Spinal cord (tissue), 10 donors: Measurements from ENCODE around the gene NXT1. TPM values are rescaled to one million over a fixed set of nuclear protein-coding genes. Genes with fewer than 3 reads are reported as not detected.
"Not testable (repeated sequence)": the region's sequence is repeated elsewhere in the genome, so short reads cannot be mapped to it uniquely, and the experiment has no call there.

Experiments used
- DNase-seq, 6 donors: peaks; one replicate each; pipeline versions ENCODE4 v3.0.0 to v3.0.0-alpha.2; 2013 to 2015; ENCODE audit warnings: low spot score in 6 of 6, low read depth in 4 of 6
- H3K27ac ChIP-seq: one replicate; pipeline ENCODE4 v1.5.1; 2013; ENCODE audit warnings: low read depth, low read length, control low read depth
- H3K27me3 ChIP-seq: one replicate; pipeline ENCODE4 v1.6.1; 2013; ENCODE audit warnings: low read length; ENCODE audit not compliant: control insufficient read depth, insufficient read depth
- H3K36me3 ChIP-seq: one replicate; pipeline ENCODE4 v1.6.1; 2013; ENCODE audit warnings: low read length; ENCODE audit not compliant: control insufficient read depth, insufficient read depth
- H3K4me1 ChIP-seq: one replicate; pipeline ENCODE4 v1.6.1; 2013; ENCODE audit warnings: low read length; ENCODE audit not compliant: control insufficient read depth, insufficient read depth
- H3K4me3 ChIP-seq: one replicate; pipeline ENCODE4 v1.5.1; 2013; ENCODE audit warnings: low read depth, low read length, control low read depth
- H3K9me3 ChIP-seq: one replicate; pipeline ENCODE4 v1.6.1; 2013; ENCODE audit warnings: low read length; ENCODE audit not compliant: control insufficient read depth, insufficient read depth
- WGBS: methylation state at CpG from one replicate; pipeline ENCODE4 v1.1.5; 2013; ENCODE audit warnings: missing lambda C conversion rate; ENCODE audit not compliant: insufficient coverage; 5-methylcytosine and 5-hydroxymethylcytosine counted together
- long read RNA-seq, 4 donors: transcript quantifications; one replicate each; lab custom pipeline, GENCODE V29; 2026
- polyA plus RNA-seq, 2 donors: library from polyadenylated mRNA; unstranded; fragments of 120-200 nt; gene quantifications; one replicate each; pipeline ENCODE4 v1.2.1, GENCODE V29; 2013; ENCODE audit not compliant: insufficient read length in 2 of 2
- total RNA-seq, 2 donors: library from RNA; depleted of rRNA in 1 of 2; stranded (reverse); fragments of 120-200 nt in 1 of 2; fragments of >200 nt in 1 of 2; gene quantifications; one replicate each; pipeline versions ENCODE4 v1.2.3 to v1.2.4, GENCODE V29; 2013 to 2014
- donor health status: healthy.

NXT1 gene
- total RNA-seq (10 to 100 TPM; 16.0 to 24.1 TPM), polyA plus RNA-seq (10 to 100 TPM; 14.8 to 17.2 TPM)
- long read RNA-seq, donor 1, transcript NXT1-201 (2 exons, 1,123 nt), result major isoform, 20 of 20 reads
- long read RNA-seq, donor 1, partial matches to known transcripts, result 0 of 20 reads
- long read RNA-seq, donor 1, other reads (novel, unspliced or antisense), result 0 of 20 reads
- long read RNA-seq, donor 2, transcript NXT1-201 (2 exons, 1,123 nt), result major isoform, 8 of 8 reads
- long read RNA-seq, donor 2, partial matches to known transcripts, result 0 of 8 reads
- long read RNA-seq, donor 2, other reads (novel, unspliced or antisense), result 0 of 8 reads
- long read RNA-seq, donor 3, transcript NXT1-201 (2 exons, 1,123 nt), result major isoform, 9 of 9 reads
- long read RNA-seq, donor 3, partial matches to known transcripts, result 0 of 9 reads
- long read RNA-seq, donor 3, other reads (novel, unspliced or antisense), result 0 of 9 reads
- long read RNA-seq, donor 4, transcript NXT1-201 (2 exons, 1,123 nt), result major isoform, 19 of 35 reads
- long read RNA-seq, donor 4, partial matches to known transcripts, result 16 of 35 reads
- long read RNA-seq, donor 4, other reads (novel, unspliced or antisense), result 0 of 35 reads

DNA sequence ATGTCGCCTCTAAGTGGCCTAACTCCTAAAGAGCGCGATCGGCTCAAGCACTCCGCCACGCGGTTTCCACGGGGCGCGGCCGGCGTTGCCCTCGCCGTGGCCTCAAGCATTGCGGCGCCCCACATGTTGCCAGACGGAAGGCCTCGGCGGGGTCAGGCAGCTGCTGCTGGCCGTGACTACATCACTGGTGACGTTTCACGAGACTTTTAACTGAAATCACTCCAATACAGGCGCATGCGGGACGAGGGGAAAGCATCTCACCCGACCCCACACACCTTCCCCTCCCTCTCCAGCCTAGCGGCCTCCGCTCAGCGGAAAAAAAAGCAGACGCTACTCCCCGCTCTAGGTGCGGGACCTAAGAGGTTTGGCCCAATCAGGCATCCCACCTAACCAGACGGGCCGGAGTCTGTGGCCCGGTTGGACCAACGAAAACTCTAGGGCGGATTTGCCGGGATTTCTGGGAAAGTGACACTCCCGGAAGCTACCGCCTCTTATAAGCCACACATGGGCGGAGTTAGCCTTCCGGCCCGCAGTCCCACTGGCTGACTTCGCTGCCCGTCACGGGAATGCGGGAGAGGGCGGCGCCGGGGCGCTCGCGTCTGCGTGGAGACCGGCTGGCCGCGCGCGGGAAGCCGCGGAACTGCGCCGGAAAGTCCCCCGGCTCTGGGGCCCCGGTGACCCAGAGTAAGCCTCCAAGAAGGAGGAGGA lies at the start of gene NXT1:
TSS of gene NXT1 (plus strand) at position 596 of the 708 bp plus-strand sequence. CDS start 3,251 bp downstream, outside the sequence.
- Histone ChIP-seq H3K4me3 (peak within 1 kb of the TSS; percentile 86), H3K9me3 (no peaks in the 10 kb centered on the region), H3K27me3 (no peaks in the 10 kb centered on the region), H3K4me1 (peaks cover 20% of the 10 kb centered on the region), H3K27ac (peak within 1 kb of the TSS; percentile 100), H3K36me3 (peaks cover 13% of the 10 kb centered on the region)
- DNase-seq, result peak; percentile 96 to 99 (median 97)
- WGBS, result under 1% methylated on average over 64 of the region's 65 CpGs

DNA sequence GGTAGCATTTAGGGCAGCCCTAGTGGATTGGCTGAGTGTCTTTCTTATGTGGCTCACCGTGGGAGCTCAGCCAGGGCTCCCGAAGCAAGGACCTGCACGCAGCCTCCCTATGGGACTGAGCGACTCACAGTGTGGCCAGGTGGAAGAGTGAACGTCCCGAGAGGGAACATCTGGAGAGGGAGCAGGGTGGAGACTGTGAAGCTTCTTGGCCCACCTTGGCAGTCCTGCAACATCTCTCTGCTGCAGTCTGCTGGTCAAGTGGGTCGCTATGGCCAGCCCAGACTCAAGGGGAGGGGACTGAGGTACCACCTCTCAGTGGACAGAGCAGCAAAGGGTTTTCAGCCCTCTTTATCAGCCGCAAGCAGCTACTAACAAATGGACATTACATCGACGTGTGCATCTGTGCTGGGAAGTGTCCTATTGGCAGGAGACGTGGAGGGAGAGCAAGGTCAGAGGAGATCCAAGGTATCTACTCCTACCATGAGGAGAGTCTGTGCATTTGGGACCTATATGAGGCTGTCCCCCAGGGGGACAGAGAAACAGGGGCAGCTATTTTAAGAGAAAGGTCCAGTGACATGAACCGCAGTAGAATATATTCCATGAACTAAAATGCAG lies 49.0 kb upstream of the NXT1 start:
- H3K27me3 ChIP-seq, result no peaks in the 10 kb centered on the region
- H3K4me3 ChIP-seq, result no peak overlapping the region
- H3K9me3 ChIP-seq, result no peaks in the 10 kb centered on the region
- H3K27ac ChIP-seq, result no peak overlapping the region
- 90% methylated on average over 8 of the region's 12 CpGs for WGBS
- peaks cover 9% of the 10 kb centered on the region for H3K4me1 ChIP-seq
- no peak for DNase-seq
- H3K36me3 ChIP-seq, result no peaks in the 10 kb centered on the region

DNA sequence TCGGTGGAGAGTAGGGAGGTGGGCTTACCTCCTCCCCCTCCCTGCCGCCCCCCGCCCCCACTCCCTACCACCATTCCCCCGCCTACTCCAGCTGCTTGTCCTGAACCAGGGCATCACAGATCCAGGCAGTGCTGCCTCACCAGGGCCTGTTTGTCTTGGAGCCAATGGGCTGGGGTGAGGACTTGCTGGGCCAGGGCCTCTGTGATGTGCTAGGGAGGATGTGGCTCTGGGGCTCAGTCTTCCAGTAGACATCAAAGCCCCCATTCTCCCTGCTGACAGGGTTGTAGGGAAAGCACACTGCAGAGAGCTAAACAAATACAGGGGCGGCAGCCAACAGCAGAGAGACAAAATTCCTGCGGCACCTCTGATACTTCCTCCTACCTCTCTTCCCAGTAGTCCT lies 48.2 kb upstream of the NXT1 start:
- Histone ChIP-seq H3K27me3 (no peaks in the 10 kb centered on the region), H3K36me3 (no peaks in the 10 kb centered on the region), H3K4me3 (no peak overlapping the region), H3K9me3 (no peaks in the 10 kb centered on the region), H3K4me1 (peaks cover 8% of the 10 kb centered on the region), H3K27ac (no peak overlapping the region)
- DNase-seq, result peak in 1 of 6 donors; percentile 32
- WGBS, result no CpG with 5 or more reads among the region's 6 CpGs

DNA sequence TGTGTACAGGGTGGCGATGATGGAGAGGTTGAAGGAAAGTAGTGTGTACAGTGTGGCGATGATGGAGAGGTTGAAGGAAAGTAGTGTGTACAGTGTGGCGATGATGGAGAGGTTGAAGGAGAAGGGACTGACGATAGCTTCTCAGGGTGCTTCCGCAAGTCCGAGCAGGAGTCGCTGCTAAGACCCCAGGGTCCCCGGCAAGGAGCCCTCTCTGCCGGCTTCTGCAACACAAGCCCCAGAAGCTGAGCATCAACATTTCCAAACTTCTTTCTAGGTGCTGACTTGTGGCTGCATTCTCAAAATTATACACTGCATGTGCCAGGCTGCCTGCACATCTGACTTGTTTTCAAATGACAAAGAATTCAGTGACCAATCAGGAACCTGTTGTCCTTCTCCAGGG lies 47.8 kb upstream of the NXT1 start:
- Histone ChIP-seq H3K9me3 (no peaks in the 10 kb centered on the region), H3K27me3 (no peaks in the 10 kb centered on the region), H3K4me1 (peaks cover 5% of the 10 kb centered on the region), H3K36me3 (no peaks in the 10 kb centered on the region), H3K27ac (no peak overlapping the region), H3K4me3 (no peak overlapping the region)
- DNase-seq, result no peak
- WGBS, result 90% methylated on average over 6 of the region's 9 CpGs

GRCh38 chr20:23303325-23304102 lies 47.1 kb upstream of the NXT1 start:
- Histone ChIP-seq H3K4me3 (no peak overlapping the region), H3K4me1 (no peaks in the 10 kb centered on the region), H3K9me3 (no peaks in the 10 kb centered on the region), H3K36me3 (no peaks in the 10 kb centered on the region), H3K27ac (no peak overlapping the region), H3K27me3 (no peaks in the 10 kb centered on the region)
- no peak for DNase-seq
- 69% methylated on average over 3 of the region's 5 CpGs for WGBS

- no peak overlapping the region for H3K27ac ChIP-seq
- 85% methylated on average over 16 of the region's 16 CpGs for WGBS
Observed at GRCh38 chr20:23304616-23305015, 46.0 kb upstream of the NXT1 start.

GRCh38 chr20:23305098-23305497 lies 45.5 kb upstream of the NXT1 start:
- H3K9me3 ChIP-seq, result no peaks in the 10 kb centered on the region
- H3K4me3 ChIP-seq, result no peak overlapping the region
- no peaks in the 10 kb centered on the region for H3K27me3 ChIP-seq
- H3K27ac ChIP-seq, result no peak overlapping the region
- WGBS, result 92% methylated on average over 2 of the region's 3 CpGs
- no peaks in the 10 kb centered on the region for H3K36me3 ChIP-seq
- no peaks in the 10 kb centered on the region for H3K4me1 ChIP-seq
- DNase-seq, result no peak

More at GRCh38 chr20:23304616-23305015, 46.0 kb upstream of the NXT1 start:
- no peaks in the 10 kb centered on the region for H3K9me3 ChIP-seq
- H3K4me3 ChIP-seq, result no peak overlapping the region
- H3K4me1 ChIP-seq, result no peaks in the 10 kb centered on the region
- H3K36me3 ChIP-seq, result no peaks in the 10 kb centered on the region
- no peak for DNase-seq
- no peaks in the 10 kb centered on the region for H3K27me3 ChIP-seq

DNA sequence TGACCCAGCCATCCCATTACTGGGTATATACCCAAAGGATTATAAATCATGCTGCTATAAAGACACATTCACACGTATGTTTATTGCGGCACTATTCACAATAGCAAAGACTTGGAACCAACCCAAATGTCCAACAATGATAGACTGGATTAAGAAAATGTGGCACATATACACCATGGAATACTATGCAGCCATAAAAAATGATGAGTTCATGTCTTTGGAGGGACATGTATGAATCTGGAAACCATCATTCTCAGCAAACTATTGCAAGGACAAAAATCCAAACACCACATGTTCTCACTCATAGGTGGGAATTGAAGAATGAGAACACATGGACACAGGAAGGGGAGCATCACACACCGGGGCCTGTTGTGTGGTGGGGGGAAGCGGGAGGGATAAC lies 43.2 kb upstream of the NXT1 start:
- not testable (repeated sequence) for H3K27me3 ChIP-seq, H3K9me3 ChIP-seq, H3K36me3 ChIP-seq, H3K4me1 ChIP-seq, DNase-seq, H3K27ac ChIP-seq, H3K4me3 ChIP-seq
- no CpG with 5 or more reads among the region's 4 CpGs for WGBS

DNA sequence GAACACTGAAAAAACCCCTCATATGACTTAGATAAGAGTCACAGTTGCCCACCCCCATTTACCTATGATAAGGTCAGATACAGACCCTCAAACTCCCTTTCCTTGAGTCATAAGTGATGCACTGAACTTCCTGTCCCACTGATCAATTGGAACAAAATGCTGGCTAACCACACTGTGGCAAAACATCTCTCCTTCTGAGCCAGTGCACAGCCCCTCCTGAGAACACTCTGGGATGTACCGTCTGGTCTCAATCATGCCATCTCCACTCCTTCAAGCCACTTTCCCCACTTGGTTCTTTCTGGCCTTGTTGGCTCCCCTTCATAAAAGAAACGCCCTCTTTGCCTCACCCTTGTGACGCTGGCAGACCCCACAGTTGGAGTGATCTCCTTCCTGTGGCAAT lies 42.6 kb upstream of the NXT1 start:
- no peaks in the 10 kb centered on the region for H3K4me1 ChIP-seq
- no peak overlapping the region for H3K4me3 ChIP-seq
- no peaks in the 10 kb centered on the region for H3K27me3 ChIP-seq
- no peak for DNase-seq
- 83% methylated on average over 3 of the region's 3 CpGs for WGBS
- no peak overlapping the region for H3K27ac ChIP-seq
- H3K36me3 ChIP-seq, result no peaks in the 10 kb centered on the region
- no peaks in the 10 kb centered on the region for H3K9me3 ChIP-seq
